ENCODE data around the gene TMEM132C.

- no peak for TF ChIP-seq CTCF (IDR thresholded peaks at IDR 0.05)
- TF ChIP-seq JUN (CRISPR knock-in tag; IDR thresholded peaks at IDR 0.05), result no peak
- no peak for TF ChIP-seq MAX (CRISPR knock-in tag; IDR thresholded peaks at IDR 0.05)
- TF ChIP-seq, protein P1, sequence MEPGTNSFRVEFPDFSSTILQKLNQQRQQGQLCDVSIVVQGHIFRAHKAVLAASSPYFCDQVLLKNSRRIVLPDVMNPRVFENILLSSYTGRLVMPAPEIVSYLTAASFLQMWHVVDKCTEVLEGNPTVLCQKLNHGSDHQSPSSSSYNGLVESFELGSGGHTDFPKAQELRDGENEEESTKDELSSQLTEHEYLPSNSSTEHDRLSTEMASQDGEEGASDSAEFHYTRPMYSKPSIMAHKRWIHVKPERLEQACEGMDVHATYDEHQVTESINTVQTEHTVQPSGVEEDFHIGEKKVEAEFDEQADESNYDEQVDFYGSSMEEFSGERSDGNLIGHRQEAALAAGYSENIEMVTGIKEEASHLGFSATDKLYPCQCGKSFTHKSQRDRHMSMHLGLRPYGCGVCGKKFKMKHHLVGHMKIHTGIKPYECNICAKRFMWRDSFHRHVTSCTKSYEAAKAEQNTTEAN (CRISPR knock-in tag; IDR thresholded peaks at IDR 0.05), result no peak
- TF ChIP-seq E2F4 (CRISPR knock-in tag; IDR thresholded peaks at IDR 0.05; ENCODE audit: borderline replicate concordance, low read depth), result no peak
- no peak for TF ChIP-seq ATF3 (CRISPR knock-in tag; conservative IDR thresholded peaks at IDR 0.05)
- no peak for TF ChIP-seq ESRRA (CRISPR knock-in tag; IDR thresholded peaks at IDR 0.05; ENCODE audit: borderline replicate concordance)
- TF ChIP-seq, protein P2, sequence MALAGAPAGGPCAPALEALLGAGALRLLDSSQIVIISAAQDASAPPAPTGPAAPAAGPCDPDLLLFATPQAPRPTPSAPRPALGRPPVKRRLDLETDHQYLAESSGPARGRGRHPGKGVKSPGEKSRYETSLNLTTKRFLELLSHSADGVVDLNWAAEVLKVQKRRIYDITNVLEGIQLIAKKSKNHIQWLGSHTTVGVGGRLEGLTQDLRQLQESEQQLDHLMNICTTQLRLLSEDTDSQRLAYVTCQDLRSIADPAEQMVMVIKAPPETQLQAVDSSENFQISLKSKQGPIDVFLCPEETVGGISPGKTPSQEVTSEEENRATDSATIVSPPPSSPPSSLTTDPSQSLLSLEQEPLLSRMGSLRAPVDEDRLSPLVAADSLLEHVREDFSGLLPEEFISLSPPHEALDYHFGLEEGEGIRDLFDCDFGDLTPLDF (CRISPR knock-in tag; IDR thresholded peaks at IDR 0.05), result no peak
- no peak for TF ChIP-seq NR3C1 (CRISPR knock-in tag; conservative IDR thresholded peaks at IDR 0.05; ENCODE audit: low read depth)
- no peak for TF ChIP-seq NR2C2 (CRISPR knock-in tag; IDR thresholded peaks at IDR 0.05)
- TF ChIP-seq ZNF263 (CRISPR knock-in tag; IDR thresholded peaks at IDR 0.05; ENCODE audit: low read depth), result no peak
- no peak for TF ChIP-seq USF2 (CRISPR knock-in tag; IDR thresholded peaks at IDR 0.05)
- no peak for TF ChIP-seq ETV6 (CRISPR knock-in tag; IDR thresholded peaks at IDR 0.05)
- TF ChIP-seq ZNF317 (CRISPR knock-in tag; IDR thresholded peaks at IDR 0.05; ENCODE audit: borderline replicate concordance, low read depth), result no peak
Observed at GRCh38 chr12:128510511-128510910, 243.5 kb downstream of the TMEM132C start.

Data from WTC11 (cell line).